OCI-LY1 (cell line): ENCODE measurements around the gene UBC.
A peak's percentile ranks its signal among the peaks of the same experiment; 100 is the strongest.

Source experiments
- H2AFZ ChIP-seq: fragments of 200-600 bp; sonication (generic), shearing (Covaris generic); 2 replicates; pipeline ENCODE4 v1.6.0; 2014; ENCODE audit warnings: antibody characterized with exemption, mild to moderate bottlenecking, low read length
- H3F3A ChIP-seq: fragments of 200-600 bp; sonication (generic), shearing (Covaris generic); 2 replicates; pipeline ENCODE4 v1.6.0; 2014; ENCODE audit warnings: mild to moderate bottlenecking, antibody characterized with exemption, low read length, moderate library complexity; ENCODE audit not compliant: insufficient read depth
- H3K27ac ChIP-seq: fragments of 200-600 bp; sonication (generic); 2 replicates; pipeline ENCODE4 v1.5.1; 2014; ENCODE audit warnings: low read length, mixed run types, mild to moderate bottlenecking, low read depth; ENCODE audit not compliant: poor library complexity, severe bottlenecking
- H3K27me3 ChIP-seq: fragments of 200-600 bp; sonication (generic); 2 replicates; pipeline ENCODE4 v1.6.0; 2014; ENCODE audit warnings: antibody characterized with exemption, mild to moderate bottlenecking, low read length, moderate library complexity; ENCODE audit not compliant: insufficient read depth
- H3K36me3 ChIP-seq: fragments of 200-600 bp; sonication (generic); 2 replicates; pipeline ENCODE4 v1.6.1; 2014; ENCODE audit warnings: mild to moderate bottlenecking, antibody characterized with exemption, low read length, moderate library complexity, mixed read lengths; ENCODE audit not compliant: insufficient read depth
- H3K4me1 ChIP-seq: fragments of 200-600 bp; sonication (generic); 2 replicates; pipeline ENCODE4 v1.5.1; 2014; ENCODE audit warnings: mild to moderate bottlenecking, low read length, moderate library complexity; ENCODE audit not compliant: insufficient read depth, severe bottlenecking
- H3K4me2 ChIP-seq: fragments of 200-600 bp; sonication (generic), shearing (Covaris generic); 2 replicates; pipeline ENCODE4 v1.6.1; 2014; ENCODE audit warnings: low read length
- H3K4me3 ChIP-seq: fragments of 200-600 bp; sonication (generic); 2 replicates; pipeline ENCODE4 v1.5.1; 2014; ENCODE audit warnings: low read length, low read depth, mild to moderate bottlenecking, mixed read lengths; ENCODE audit not compliant: poor library complexity, severe bottlenecking
- H3K79me2 ChIP-seq: fragments of 200-600 bp; shearing (Covaris generic); 2 replicates; pipeline ENCODE4 v1.6.1; 2016; ENCODE audit warnings: mixed run types, low read length, mixed read lengths; ENCODE audit not compliant: insufficient read depth
- H3K9ac ChIP-seq: fragments of 200-600 bp; sonication (generic), shearing (Covaris generic); 2 replicates; pipeline ENCODE4 v1.6.1; 2014; ENCODE audit warnings: mild to moderate bottlenecking, low read length, mixed read lengths
- H3K9me2 ChIP-seq: fragments of 200-600 bp; sonication (generic), shearing (Covaris generic); 2 replicates; pipeline ENCODE4 v1.6.1; 2014; ENCODE audit warnings: low read depth, mild to moderate bottlenecking, low read length, mixed read lengths
- H3K9me3 ChIP-seq: fragments of 200-600 bp; shearing (Covaris generic); 2 replicates; pipeline ENCODE4 v1.6.1; 2014; ENCODE audit warnings: low read length, mixed read lengths
- H4K20me1 ChIP-seq: fragments of 200-600 bp; sonication (generic), shearing (Covaris generic); 2 replicates; pipeline ENCODE4 v1.6.0; 2016; ENCODE audit warnings: mild to moderate bottlenecking, low read length; ENCODE audit not compliant: insufficient read depth
- CTCF ChIP-seq: fragments of 200-600 bp; sonication (generic), shearing (Covaris generic); IDR thresholded peaks from 2 replicates; pipeline ENCODE4 v1.5.1; 2017; ENCODE audit warnings: mild to moderate bottlenecking, antibody characterized with exemption, low read length, moderate library complexity, mixed read lengths
- EZH2 ChIP-seq: fragments of 200-600 bp; sonication (generic), shearing (Covaris generic); IDR thresholded peaks from 2 replicates; pipeline ENCODE4 v1.8.0; 2017; ENCODE audit warnings: borderline replicate concordance, mixed run types, mild to moderate bottlenecking, antibody characterized with exemption, low read length, moderate library complexity, mixed read lengths

The UBC gene

GRCh38 chr12:124898923-124899294, 15.5 kb downstream of the UBC start:
- no peak overlapping the region for H2AFZ ChIP-seq
- no peak overlapping the region for H3K27ac ChIP-seq
- H3K9ac ChIP-seq: no peak overlapping the region

GRCh38 chr12:124898200-124898922, 16.1 kb downstream of the UBC start:
- H3K4me1 ChIP-seq: peaks cover 7% of the 10 kb centered on the region
- TF ChIP-seq CTCF (peak; percentile 56; the same call in 1 of the 2 replicates), EZH2 (no peak)
- no peaks in the 10 kb centered on the region for H3F3A ChIP-seq
- H3K4me2 ChIP-seq: peak overlapping the region; percentile 40
- H3K27me3 ChIP-seq: no peaks in the 10 kb centered on the region
- no peaks in the 10 kb centered on the region for H3K9me2 ChIP-seq
- H3K9me3 ChIP-seq: no peaks in the 10 kb centered on the region
- H3K4me3 ChIP-seq: no peak overlapping the region
- H4K20me1 ChIP-seq: no peaks in the 10 kb centered on the region
- no peak overlapping the region for H3K27ac ChIP-seq
- H3K9ac ChIP-seq: no peak overlapping the region
- H2AFZ ChIP-seq: no peak overlapping the region
- no peaks in the 10 kb centered on the region for H3K36me3 ChIP-seq
- H3K79me2 ChIP-seq: no peaks in the 10 kb centered on the region

More at GRCh38 chr12:124898923-124899294, 15.5 kb downstream of the UBC start:
- Histone ChIP-seq H3K4me3 (no peak overlapping the region), H3K4me2 (no peak overlapping the region), H3K36me3 (no peaks in the 10 kb centered on the region), H3K4me1 (peaks cover 7% of the 10 kb centered on the region), H3K79me2 (no peaks in the 10 kb centered on the region), H3K9me3 (no peaks in the 10 kb centered on the region), H3K9me2 (no peaks in the 10 kb centered on the region), H4K20me1 (no peaks in the 10 kb centered on the region), H3F3A (no peaks in the 10 kb centered on the region), H3K27me3 (no peaks in the 10 kb centered on the region)
- TF ChIP-seq CTCF: no peak
- no peak for TF ChIP-seq EZH2

- Histone ChIP-seq H3K4me1 (peaks cover 2% of the 10 kb centered on the region), H3K4me2 (no peak overlapping the region)
Observed at GRCh38 chr12:124896461-124896860, 18.0 kb downstream of the UBC start.

More at GRCh38 chr12:124896461-124896860, 18.0 kb downstream of the UBC start:
- no peak overlapping the region for H3K27ac ChIP-seq
- no peaks in the 10 kb centered on the region for H3K9me2 ChIP-seq
- H3K79me2 ChIP-seq: no peaks in the 10 kb centered on the region
- H3F3A ChIP-seq: no peaks in the 10 kb centered on the region
- H3K4me3 ChIP-seq: no peak overlapping the region
- no peaks in the 10 kb centered on the region for H3K36me3 ChIP-seq
- H3K27me3 ChIP-seq: no peaks in the 10 kb centered on the region
- TF ChIP-seq EZH2 (no peak), CTCF (no peak)
- no peaks in the 10 kb centered on the region for H4K20me1 ChIP-seq
- H3K9me3 ChIP-seq: no peaks in the 10 kb centered on the region
- no peak overlapping the region for H3K9ac ChIP-seq
- no peak overlapping the region for H2AFZ ChIP-seq
